Suprapubic skin (tissue), 4 donors: ENCODE results near the gene UHMK1. TPM values are rescaled to one million over a fixed set of nuclear protein-coding genes. Genes with fewer than 3 reads are reported as not detected.

Experiments
- DNase-seq, 2 donors: peaks; one replicate each; pipeline ENCODE4 v3.0.0-alpha.2; 2019; ENCODE audit warnings: low spot score in 2 of 2
- H3K27ac ChIP-seq: fragments of 200-600 bp; sonication (generic); one replicate; pipeline ENCODE4 v1.5.1; 2019
- H3K27me3 ChIP-seq: fragments of 200-600 bp; sonication (generic); one replicate; pipeline ENCODE4 v1.5.1; 2019
- H3K36me3 ChIP-seq: fragments of 200-600 bp; sonication (generic); one replicate; pipeline ENCODE4 v1.5.1; 2019
- H3K4me1 ChIP-seq: fragments of 200-600 bp; sonication (generic); one replicate; pipeline ENCODE4 v1.5.1; 2019
- H3K4me3 ChIP-seq: fragments of 200-600 bp; sonication (generic); one replicate; pipeline ENCODE4 v1.5.1; 2019; ENCODE audit warnings: mild to moderate bottlenecking
- H3K9me3 ChIP-seq: fragments of 200-600 bp; sonication (generic); one replicate; pipeline ENCODE4 v1.5.1; 2019
- CTCF ChIP-seq, 2 donors: fragments of 200-600 bp in 1 of 2; fragments of 450-650 bp in 1 of 2; sonication (generic) in 1 of 2; IDR thresholded peaks; one replicate each; pipeline ENCODE4 v1.5.1; 2016 to 2019; ENCODE audit warnings: antibody characterized with exemption in 2 of 2, mild to moderate bottlenecking in 1 of 2, moderate library complexity in 1 of 2
- EP300 ChIP-seq: sonication (generic); formaldehyde crosslinking; IDR thresholded peaks from one replicate; pipeline ENCODE4 v1.6.1; 2017; ENCODE audit warnings: antibody characterized with exemption
- POLR2A ChIP-seq, 2 donors: fragments of 450-650 bp; IDR thresholded peaks; one replicate each; pipeline ENCODE4 v1.6.1; 2017; ENCODE audit warnings: antibody characterized with exemption in 2 of 2, mild to moderate bottlenecking in 2 of 2, moderate library complexity in 2 of 2
- POLR2AphosphoS5 ChIP-seq, 3 donors: sonication (generic); formaldehyde crosslinking; IDR thresholded peaks; one replicate each; pipeline ENCODE4 v1.6.1; 2017; ENCODE audit warnings: antibody characterized with exemption in 3 of 3
- WGBS: methylation state at CpG from one replicate; pipeline ENCODE4 v1.1.5; 2018; 5-methylcytosine and 5-hydroxymethylcytosine counted together
- total RNA-seq, 4 donors: library from RNA; depleted of rRNA; stranded (reverse); fragments of >200 nt; gene quantifications; one replicate each; pipeline ENCODE4 v1.1.0, GENCODE V29; 2016

UHMK1 gene
- total RNA-seq, 4 donors from 2014 or later = 23.6 to 39.0 (median 31.9) TPM

GRCh38 chr1:162571696-162572095, 74.1 kb downstream of the UHMK1 start:
- DNase-seq = no peak
- Histone ChIP-seq H3K27ac (no peak overlapping the region), H3K27me3 (no peaks in the 10 kb centered on the region), H3K4me1 (peaks cover 14% of the 10 kb centered on the region), H3K4me3 (no peak overlapping the region), H3K9me3 (no peaks in the 10 kb centered on the region), H3K36me3 (peaks cover 10% of the 10 kb centered on the region)
- TF ChIP-seq POLR2AphosphoS5 (IDR thresholded peaks at IDR 0.05) (no peak), CTCF (IDR thresholded peaks at IDR 0.05) (no peak), POLR2A (IDR thresholded peaks at IDR 0.05) (no peak), EP300 (no peak)
- WGBS = 64% methylated on average over 1 of the region's 1 CpG

- Histone ChIP-seq H3K4me3 (no peak overlapping the region), H3K27me3 (no peaks in the 10 kb centered on the region), H3K4me1 (peaks cover 17% of the 10 kb centered on the region), H3K9me3 (no peaks in the 10 kb centered on the region), H3K36me3 (peaks cover 25% of the 10 kb centered on the region), H3K27ac (no peak overlapping the region)
- TF ChIP-seq POLR2A (IDR thresholded peaks at IDR 0.05) = no peak
- no peak for TF ChIP-seq POLR2AphosphoS5 (IDR thresholded peaks at IDR 0.05)
- TF ChIP-seq EP300 = no peak
- no peak for TF ChIP-seq CTCF (IDR thresholded peaks at IDR 0.05)
- WGBS = 97% methylated on average over 1 of the region's 1 CpG
- no peak for DNase-seq
Observed at GRCh38 chr1:162573136-162573535, 75.5 kb downstream of the UHMK1 start.

- Histone ChIP-seq H3K4me3 (no peak overlapping the region), H3K36me3 (peaks cover 51% of the 10 kb centered on the region), H3K27me3 (no peaks in the 10 kb centered on the region), H3K4me1 (peaks cover 8% of the 10 kb centered on the region), H3K27ac (no peak overlapping the region), H3K9me3 (no peaks in the 10 kb centered on the region)
- TF ChIP-seq POLR2A (IDR thresholded peaks at IDR 0.05) (no peak), EP300 (no peak), POLR2AphosphoS5 (IDR thresholded peaks at IDR 0.05) (no peak), CTCF (IDR thresholded peaks at IDR 0.05) (no peak)
- no peak for DNase-seq
- 65% methylated on average over 4 of the region's 4 CpGs for WGBS
Observed at GRCh38 chr1:162578071-162578700, 80.6 kb downstream of the UHMK1 start.

- Histone ChIP-seq H3K27ac (no peak overlapping the region), H3K27me3 (no peaks in the 10 kb centered on the region), H3K4me3 (no peak overlapping the region), H3K36me3 (peaks cover 51% of the 10 kb centered on the region), H3K4me1 (peaks cover 5% of the 10 kb centered on the region), H3K9me3 (no peaks in the 10 kb centered on the region)
- DNase-seq = no peak
- 92% methylated on average over 1 of the region's 1 CpG for WGBS
- no peak for TF ChIP-seq EP300
- TF ChIP-seq POLR2A (IDR thresholded peaks at IDR 0.05) = no peak
Observed at GRCh38 chr1:162578936-162579335, 81.3 kb downstream of the UHMK1 start.

Other genes with a start within 250 kb of the UHMK1 start
- not detected for gene SPATA46, start 121.0 kb upstream of the UHMK1 start, total RNA-seq
- gene C1orf226, start 116.1 kb upstream of the UHMK1 start, total RNA-seq = 10 to 100 TPM in 2 of 4 donors, 1 to 10 TPM in 2; 3.1 to 14.0 (median 8.9) TPM
- not detected for gene SH2D1B, start 85.7 kb upstream of the UHMK1 start, total RNA-seq
- gene UAP1, start 63.9 kb downstream of the UHMK1 start, total RNA-seq = 10 to 100 TPM; 27.0 to 65.7 (median 47.9) TPM
- gene DDR2, start 134.6 kb downstream of the UHMK1 start, total RNA-seq = 10 to 100 TPM in 2 of 4 donors, 1 to 10 TPM in 2; 7.7 to 50.2 (median 13.8) TPM